ENCODE results near the gene RNF135.
"Not testable (repeated sequence)": the region's sequence is repeated elsewhere in the genome, so short reads cannot be mapped to it uniquely, and the experiment has no call there.

Gene RNF135

GRCh38 chr17:30956764-30957374 lies 14.0 kb upstream of the RNF135 start:
- DNase-seq: no peak

GRCh38 chr17:30957741-30958140 lies 13.1 kb upstream of the RNF135 start:
- DNase-seq: no peak

- DNase-seq: no peak
Observed at GRCh38 chr17:30958187-30958586, 12.7 kb upstream of the RNF135 start.

- DNase-seq: no peak
Observed at GRCh38 chr17:30961209-30962188, 9.3 kb upstream of the RNF135 start.

GRCh38 chr17:30964312-30964711 lies 6.5 kb upstream of the RNF135 start:
- DNase-seq: not testable (repeated sequence)

GRCh38 chr17:30964876-30965275 lies 6.0 kb upstream of the RNF135 start:
- DNase-seq: no peak

- DNase-seq: no peak
Observed at GRCh38 chr17:30965686-30966085, 5.2 kb upstream of the RNF135 start.

- not testable (repeated sequence) for DNase-seq
Observed at GRCh38 chr17:30967911-30968310, 2.9 kb upstream of the RNF135 start.

- DNase-seq: no peak
Observed at GRCh38 chr17:30969989-30970830, 629 bp upstream of the RNF135 start.

- no peak for DNase-seq
Observed at GRCh38 chr17:30975042-30975820, 4.4 kb downstream of the RNF135 start.

- not testable (repeated sequence) for DNase-seq
Observed at GRCh38 chr17:30979919-30980318, 9.1 kb downstream of the RNF135 start.

GRCh38 chr17:30981531-30982519 lies 11.0 kb downstream of the RNF135 start:
- DNase-seq: no peak

GRCh38 chr17:30982855-30983254 lies 12.0 kb downstream of the RNF135 start:
- no peak for DNase-seq

GRCh38 chr17:30990458-30990857 lies 19.6 kb downstream of the RNF135 start:
- DNase-seq: no peak

- no peak for DNase-seq
Observed at GRCh38 chr17:30992551-30992950, 21.7 kb downstream of the RNF135 start.

GRCh38 chr17:30995347-30995746 lies 24.5 kb downstream of the RNF135 start:
- no peak for DNase-seq

GRCh38 chr17:30996486-30996885 lies 25.6 kb downstream of the RNF135 start:
- no peak for DNase-seq

GRCh38 chr17:30997270-30997669 lies 26.4 kb downstream of the RNF135 start:
- DNase-seq: no peak

GRCh38 chr17:30997842-30998241 lies 27.0 kb downstream of the RNF135 start:
- DNase-seq: no peak

- no peak for DNase-seq
Observed at GRCh38 chr17:31002047-31002446, 31.2 kb downstream of the RNF135 start.

GRCh38 chr17:31003225-31003866 lies 32.5 kb downstream of the RNF135 start:
- DNase-seq: no peak

All from activated CD4-positive, CD25-positive, alpha-beta regulatory T cell treated with anti-CD3 and anti-CD28 coated beads, Interleukin-2, amount 50 U/mL, for 72 hours (primary cell).